ENCODE data around the gene STX11. TPM values are rescaled to one million over a fixed set of nuclear protein-coding genes. Genes with fewer than 3 reads are reported as not detected.

Gene STX11
- total RNA-seq, 1 experiment from 2014 or later = 0.17 TPM

DNA sequence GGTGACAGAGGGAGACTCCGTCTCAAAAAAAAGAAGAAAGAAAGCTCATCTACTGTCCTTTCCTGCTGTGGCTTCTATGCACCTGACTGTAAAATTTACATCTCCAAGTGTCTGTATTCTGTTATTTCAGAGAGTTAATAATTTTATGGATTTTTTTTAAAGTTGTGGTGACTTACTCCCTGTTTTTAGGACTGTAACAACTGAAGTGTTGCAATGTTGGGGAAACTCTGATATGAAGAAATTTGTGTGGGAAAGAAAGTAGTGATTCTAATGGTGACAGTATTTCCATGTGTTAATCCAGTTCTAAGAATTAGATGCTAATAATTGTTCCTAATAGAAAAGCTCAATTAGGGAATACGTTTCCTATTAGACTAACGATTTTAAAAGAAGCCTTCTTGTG, 27.4 kb downstream of the STX11 start:
- Histone ChIP-seq H3F3A (ENCODE audit: insufficient read depth, low read depth) (no peaks in the 10 kb centered on the region), H3K79me2 (ENCODE audit: low read depth) (no peaks in the 10 kb centered on the region), H3K4me1 (replicated peaks; ENCODE audit: insufficient read depth) (no peaks in the 10 kb centered on the region), H3K9me3 (ENCODE audit: insufficient read depth, low read depth) (no peaks in the 10 kb centered on the region), H3K27ac (no peak overlapping the region), H3K27me3 (ENCODE audit: insufficient read depth, low read depth) (no peaks in the 10 kb centered on the region), H3K9me2 (ENCODE audit: insufficient read depth) (no peaks in the 10 kb centered on the region), H3K36me3 (ENCODE audit: low read depth) (no peaks in the 10 kb centered on the region), H4K20me1 (ENCODE audit: insufficient read depth) (no peaks in the 10 kb centered on the region), H3K4me2 (no peak overlapping the region), H2AFZ (no peak overlapping the region), H3K4me3 (no peak overlapping the region)
- intact Hi-C loops (cut with micrococcal nuclease; ENCODE audit: unreplicated experiment) = no loop called here
- ChIA-PET CTCF (no interaction called here), POLR2A (ENCODE audit: unreplicated experiment) (interaction anchor here (0.6 kb wide), 1 partner anchor 12 kb away, joined by 10 read pairs; no protein-coding TSS in a partner anchor)
- DNase-seq = no peak
- no peak for TF ChIP-seq EZH2 (IDR thresholded peaks at IDR 0.05; ENCODE audit: low read depth)
- TF ChIP-seq, protein P1, sequence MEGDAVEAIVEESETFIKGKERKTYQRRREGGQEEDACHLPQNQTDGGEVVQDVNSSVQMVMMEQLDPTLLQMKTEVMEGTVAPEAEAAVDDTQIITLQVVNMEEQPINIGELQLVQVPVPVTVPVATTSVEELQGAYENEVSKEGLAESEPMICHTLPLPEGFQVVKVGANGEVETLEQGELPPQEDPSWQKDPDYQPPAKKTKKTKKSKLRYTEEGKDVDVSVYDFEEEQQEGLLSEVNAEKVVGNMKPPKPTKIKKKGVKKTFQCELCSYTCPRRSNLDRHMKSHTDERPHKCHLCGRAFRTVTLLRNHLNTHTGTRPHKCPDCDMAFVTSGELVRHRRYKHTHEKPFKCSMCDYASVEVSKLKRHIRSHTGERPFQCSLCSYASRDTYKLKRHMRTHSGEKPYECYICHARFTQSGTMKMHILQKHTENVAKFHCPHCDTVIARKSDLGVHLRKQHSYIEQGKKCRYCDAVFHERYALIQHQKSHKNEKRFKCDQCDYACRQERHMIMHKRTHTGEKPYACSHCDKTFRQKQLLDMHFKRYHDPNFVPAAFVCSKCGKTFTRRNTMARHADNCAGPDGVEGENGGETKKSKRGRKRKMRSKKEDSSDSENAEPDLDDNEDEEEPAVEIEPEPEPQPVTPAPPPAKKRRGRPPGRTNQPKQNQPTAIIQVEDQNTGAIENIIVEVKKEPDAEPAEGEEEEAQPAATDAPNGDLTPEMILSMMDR (conservative IDR thresholded peaks at IDR 0.05) = no peak
- BruUV-seq (replicated peaks) = no TSS peak

DNA sequence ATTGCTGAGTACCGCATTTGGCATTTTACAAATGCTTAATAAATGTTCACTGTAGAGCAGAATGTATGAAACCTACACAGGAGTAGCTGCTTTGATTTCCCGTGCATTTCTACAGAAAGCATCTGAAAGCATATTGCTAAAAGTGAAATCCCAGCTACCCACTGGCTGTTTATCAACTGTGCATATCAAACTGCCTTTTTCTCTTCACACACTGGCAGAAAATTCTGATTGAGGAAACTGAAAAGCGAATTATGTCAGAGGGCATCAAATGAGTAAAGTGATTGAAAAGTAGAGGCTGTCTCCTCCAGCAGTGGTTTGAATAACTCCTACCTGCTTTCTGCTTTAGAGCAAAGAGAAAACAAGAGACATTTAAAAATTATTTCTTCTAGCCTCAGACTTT, 28.0 kb downstream of the STX11 start:
- TF ChIP-seq EZH2 (IDR thresholded peaks at IDR 0.05; ENCODE audit: low read depth) = no peak
- TF ChIP-seq, protein P1 (conservative IDR thresholded peaks at IDR 0.05) = no peak
- H3K4me3 ChIP-seq = no peak overlapping the region
- H3K4me1 ChIP-seq (replicated peaks; ENCODE audit: insufficient read depth) = no peaks in the 10 kb centered on the region
- no peaks in the 10 kb centered on the region for H3K36me3 ChIP-seq (ENCODE audit: low read depth)
- H3F3A ChIP-seq (ENCODE audit: insufficient read depth, low read depth) = no peaks in the 10 kb centered on the region
- no peak overlapping the region for H3K4me2 ChIP-seq
- H3K9me3 ChIP-seq (ENCODE audit: insufficient read depth, low read depth) = no peaks in the 10 kb centered on the region
- H4K20me1 ChIP-seq (ENCODE audit: insufficient read depth) = no peaks in the 10 kb centered on the region
- intact Hi-C loops (cut with micrococcal nuclease; ENCODE audit: unreplicated experiment) = no loop called here
- ChIA-PET POLR2A (ENCODE audit: unreplicated experiment) (no interaction called here), CTCF (no interaction called here)
- no peaks in the 10 kb centered on the region for H3K79me2 ChIP-seq (ENCODE audit: low read depth)
- no peak overlapping the region for H2AFZ ChIP-seq
- no peak for DNase-seq
- no peaks in the 10 kb centered on the region for H3K9me2 ChIP-seq (ENCODE audit: insufficient read depth)
- H3K27ac ChIP-seq = no peak overlapping the region
- BruUV-seq (replicated peaks) = no TSS peak
- no peaks in the 10 kb centered on the region for H3K27me3 ChIP-seq (ENCODE audit: insufficient read depth, low read depth)

DNA sequence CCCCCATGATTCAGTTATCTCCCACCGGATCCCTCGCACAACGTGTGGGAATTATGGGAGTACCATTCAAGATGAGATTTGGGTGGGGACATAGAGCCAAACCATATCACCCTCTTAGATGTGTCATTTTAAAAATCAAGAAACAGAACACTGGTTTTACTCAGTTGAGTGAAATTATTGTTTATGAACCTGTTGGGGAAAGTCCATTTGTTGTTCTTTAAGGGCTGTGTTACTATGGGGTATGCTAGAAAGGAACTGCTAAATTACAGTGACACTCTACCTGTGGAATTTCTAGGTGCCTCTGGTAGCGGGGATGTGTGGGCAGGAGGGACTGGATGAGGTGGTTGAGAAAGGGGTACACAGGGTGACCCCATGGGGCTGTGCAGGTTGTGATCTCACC, 28.9 kb downstream of the STX11 start:
- ChIA-PET POLR2A (ENCODE audit: unreplicated experiment) (no interaction called here), CTCF (no interaction called here)
- Histone ChIP-seq H3K4me1 (replicated peaks; ENCODE audit: insufficient read depth) (no peaks in the 10 kb centered on the region), H3K36me3 (ENCODE audit: low read depth) (no peaks in the 10 kb centered on the region), H3F3A (ENCODE audit: insufficient read depth, low read depth) (no peaks in the 10 kb centered on the region), H3K79me2 (ENCODE audit: low read depth) (no peaks in the 10 kb centered on the region), H3K4me3 (no peak overlapping the region), H3K9me2 (ENCODE audit: insufficient read depth) (no peaks in the 10 kb centered on the region), H4K20me1 (ENCODE audit: insufficient read depth) (no peaks in the 10 kb centered on the region), H3K27me3 (ENCODE audit: insufficient read depth, low read depth) (no peaks in the 10 kb centered on the region), H3K4me2 (no peak overlapping the region), H3K27ac (no peak overlapping the region), H2AFZ (no peak overlapping the region), H3K9me3 (ENCODE audit: insufficient read depth, low read depth) (no peaks in the 10 kb centered on the region)
- intact Hi-C loops (cut with micrococcal nuclease; ENCODE audit: unreplicated experiment) = no loop called here
- no TSS peak for BruUV-seq (replicated peaks)
- TF ChIP-seq, protein P1 (conservative IDR thresholded peaks at IDR 0.05) = no peak
- TF ChIP-seq EZH2 (IDR thresholded peaks at IDR 0.05; ENCODE audit: low read depth) = no peak
- DNase-seq = no peak
